ENCODE data around the gene IFNAR1. TPM values are rescaled to one million over a fixed set of nuclear protein-coding genes. Genes with fewer than 3 reads are reported as not detected.
A peak's percentile ranks its signal among the peaks of the same experiment; 100 is the strongest.

Gene IFNAR1
- total RNA-seq (2022) (30.0 and 35.5 TPM in 2 replicates), Bru-seq, nascent RNA (percentile 75 among the genes with signal in this experiment), BruChase-seq, experiment 1, labeled RNA remaining after a 6-hour chase (percentile 94 among the genes with signal in this experiment), BruChase-seq, experiment 2, labeled RNA remaining after a 2-hour chase (percentile 82 among the genes with signal in this experiment)
- long read RNA-seq, full-length matches to known transcripts, result 54 of 74 reads
- long read RNA-seq, partial matches to known transcripts, result 2 of 74 reads
- long read RNA-seq, other reads (novel, unspliced or antisense), result 18 of 74 reads

DNA sequence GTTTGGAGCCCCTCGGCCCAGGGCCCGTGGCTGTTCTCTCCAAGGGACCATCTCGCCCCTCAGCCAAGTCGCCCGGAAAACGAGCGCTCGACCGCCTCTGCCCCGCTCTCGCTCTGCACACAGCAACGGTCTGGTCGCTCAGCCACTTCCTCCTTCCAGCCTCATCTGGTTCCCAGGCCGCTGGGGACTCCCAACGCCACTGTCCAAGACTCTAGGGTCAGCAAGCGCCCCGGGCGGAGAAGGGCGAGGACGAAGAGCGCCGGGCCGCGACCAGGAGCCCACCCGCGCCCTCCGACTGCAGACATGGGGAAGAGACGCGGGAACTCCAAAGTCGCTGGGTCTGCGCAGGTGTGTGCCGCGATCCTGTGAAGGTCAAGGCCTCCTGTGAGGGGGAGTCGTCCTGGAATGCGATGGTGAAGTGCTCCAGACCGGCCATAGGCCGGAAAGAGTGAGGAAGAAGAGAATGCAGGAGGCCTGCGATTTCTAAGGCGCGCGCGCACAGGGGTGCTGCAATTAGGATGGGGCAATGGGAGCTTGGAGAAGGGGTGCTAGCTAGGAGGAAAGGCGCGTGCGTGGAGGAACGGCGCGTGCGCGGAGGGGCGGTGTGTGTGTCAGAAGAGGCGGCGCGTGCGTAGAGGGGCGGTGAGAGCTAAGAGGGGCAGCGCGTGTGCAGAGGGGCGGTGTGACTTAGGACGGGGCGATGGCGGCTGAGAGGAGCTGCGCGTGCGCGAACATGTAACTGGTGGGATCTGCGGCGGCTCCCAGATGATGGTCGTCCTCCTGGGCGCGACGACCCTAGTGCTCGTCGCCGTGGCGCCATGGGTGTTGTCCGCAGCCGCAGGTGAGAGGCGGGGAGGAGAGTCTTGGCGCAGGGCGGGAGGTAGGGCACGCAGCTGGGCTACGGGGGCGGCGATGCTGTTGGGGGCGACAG, at the start of gene IFNAR1:
IFNAR1 (plus strand) TSS at position 680 of the 931 bp plus-strand sequence; CDS start at position 766, 86 bp downstream.
- BruUV-seq (replicated peaks), result no TSS peak
- Mint-ChIP-seq H3K27me3 (ENCODE audit: insufficient read depth, unreplicated experiment) (no peaks in the 10 kb centered on the region), H3K27ac (ENCODE audit: low read depth, unreplicated experiment) (no peak within 1 kb of the TSS), H3K4me1 (ENCODE audit: insufficient read depth, unreplicated experiment) (peaks cover 8% of the 10 kb centered on the region), H3K36me3 (ENCODE audit: insufficient read depth, unreplicated experiment) (no peaks in the 10 kb centered on the region), H3K4me3 (ENCODE audit: unreplicated experiment) (no peak within 1 kb of the TSS), H3K9me3 (ENCODE audit: unreplicated experiment) (no peaks in the 10 kb centered on the region)
- peak; percentile 98 for DNase-seq (ENCODE audit: unreplicated experiment)
- ChIA-PET CTCF (interaction anchor here (0.6 to 1.7 kb wide), 7 partner anchors 21 to 499 kb away, joined by 3 to 7 read pairs (median 4); no protein-coding TSS in a partner anchor), POLR2A (interaction anchor here (0.6 to 2.1 kb wide), 54 partner anchors 10 to 1978 kb away, joined by 3 to 53 read pairs (median 4); partner anchors contain the start of genes CFAP298, GART, IFNAR2 and IL10RB)
- intact Hi-C loops (cut with micrococcal nuclease), result loop anchor here (1.0 to 10.0 kb wide), 4 partner anchors 38 to 125 kb away; partner anchors contain the start of gene IFNAR2
- TF ChIP-seq, protein P1, sequence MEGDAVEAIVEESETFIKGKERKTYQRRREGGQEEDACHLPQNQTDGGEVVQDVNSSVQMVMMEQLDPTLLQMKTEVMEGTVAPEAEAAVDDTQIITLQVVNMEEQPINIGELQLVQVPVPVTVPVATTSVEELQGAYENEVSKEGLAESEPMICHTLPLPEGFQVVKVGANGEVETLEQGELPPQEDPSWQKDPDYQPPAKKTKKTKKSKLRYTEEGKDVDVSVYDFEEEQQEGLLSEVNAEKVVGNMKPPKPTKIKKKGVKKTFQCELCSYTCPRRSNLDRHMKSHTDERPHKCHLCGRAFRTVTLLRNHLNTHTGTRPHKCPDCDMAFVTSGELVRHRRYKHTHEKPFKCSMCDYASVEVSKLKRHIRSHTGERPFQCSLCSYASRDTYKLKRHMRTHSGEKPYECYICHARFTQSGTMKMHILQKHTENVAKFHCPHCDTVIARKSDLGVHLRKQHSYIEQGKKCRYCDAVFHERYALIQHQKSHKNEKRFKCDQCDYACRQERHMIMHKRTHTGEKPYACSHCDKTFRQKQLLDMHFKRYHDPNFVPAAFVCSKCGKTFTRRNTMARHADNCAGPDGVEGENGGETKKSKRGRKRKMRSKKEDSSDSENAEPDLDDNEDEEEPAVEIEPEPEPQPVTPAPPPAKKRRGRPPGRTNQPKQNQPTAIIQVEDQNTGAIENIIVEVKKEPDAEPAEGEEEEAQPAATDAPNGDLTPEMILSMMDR (IDR thresholded peaks at IDR 0.05; ENCODE audit: unreplicated experiment), result no peak

DNA sequence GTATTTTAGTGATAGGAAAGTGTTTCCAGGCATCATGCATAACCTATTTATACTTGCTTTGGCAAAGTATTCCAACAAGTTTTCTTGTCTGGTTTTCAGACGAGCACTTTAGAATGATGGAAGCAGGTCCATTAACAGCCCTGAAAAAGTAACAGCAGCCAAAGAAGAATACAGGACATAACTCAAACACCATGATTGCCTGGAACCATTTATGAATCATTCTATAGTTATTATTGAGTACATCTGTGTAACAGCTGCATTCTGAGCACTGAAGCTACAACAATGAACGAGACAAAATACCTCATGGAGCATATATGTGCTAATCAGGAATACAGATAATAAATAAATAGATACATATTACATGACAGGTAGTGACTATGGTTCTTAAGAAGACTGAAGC, 46.0 kb upstream of the IFNAR1 start:
- TF ChIP-seq, protein P1 (IDR thresholded peaks at IDR 0.05; ENCODE audit: unreplicated experiment), result no peak
- no TSS peak for BruUV-seq (replicated peaks)
- no peaks in the 10 kb centered on the region for H3K27me3 Mint-ChIP-seq (ENCODE audit: insufficient read depth, unreplicated experiment)
- no peak overlapping the region for H3K4me3 Mint-ChIP-seq (ENCODE audit: unreplicated experiment)
- POLR2A ChIA-PET, result interaction anchor here (0.7 to 1.2 kb wide), 4 partner anchors 8 to 1590 kb away, joined by 3 to 4 read pairs (median 3); partner anchors contain the start of gene IFNAR1
- H3K27ac Mint-ChIP-seq (ENCODE audit: low read depth, unreplicated experiment), result no peak overlapping the region
- H3K9me3 Mint-ChIP-seq (ENCODE audit: unreplicated experiment), result peaks cover 7% of the 10 kb centered on the region
- no peak for DNase-seq (ENCODE audit: unreplicated experiment)
- H3K4me1 Mint-ChIP-seq (ENCODE audit: insufficient read depth, unreplicated experiment), result no peaks in the 10 kb centered on the region
- CTCF ChIA-PET, result no interaction called here
- peaks cover 26% of the 10 kb centered on the region for H3K36me3 Mint-ChIP-seq (ENCODE audit: insufficient read depth, unreplicated experiment)
- intact Hi-C loops (cut with micrococcal nuclease), result no loop called here

DNA sequence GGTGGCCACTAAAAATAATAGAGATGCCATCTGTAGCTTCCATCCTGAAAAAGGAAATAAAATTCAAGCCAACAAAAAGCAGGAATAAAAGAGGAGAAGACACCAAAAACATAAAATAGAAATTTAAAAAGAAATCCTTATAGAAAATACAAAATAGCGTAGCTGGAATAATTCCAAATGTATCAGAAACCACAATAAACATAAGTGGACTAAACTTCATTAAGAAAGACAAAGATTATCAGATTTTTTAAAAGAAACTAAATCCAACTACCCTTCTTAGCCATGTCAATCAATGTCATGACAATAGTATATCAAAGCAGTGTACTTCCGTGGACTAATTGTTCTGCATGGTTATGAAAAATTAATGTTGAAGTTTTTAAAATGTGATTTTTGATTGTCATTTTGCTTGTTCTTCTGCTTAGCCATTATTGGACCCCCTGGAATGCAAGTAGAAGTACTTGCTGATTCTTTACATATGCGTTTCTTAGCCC, 45.4 kb upstream of the IFNAR1 start:
- Mint-ChIP-seq H3K27ac (ENCODE audit: low read depth, unreplicated experiment) (no peak overlapping the region), H3K27me3 (ENCODE audit: insufficient read depth, unreplicated experiment) (no peaks in the 10 kb centered on the region), H3K9me3 (ENCODE audit: unreplicated experiment) (peaks cover 7% of the 10 kb centered on the region), H3K4me1 (ENCODE audit: insufficient read depth, unreplicated experiment) (no peaks in the 10 kb centered on the region), H3K4me3 (ENCODE audit: unreplicated experiment) (no peak overlapping the region), H3K36me3 (ENCODE audit: insufficient read depth, unreplicated experiment) (peaks cover 29% of the 10 kb centered on the region)
- POLR2A ChIA-PET, result interaction anchor here (0.7 to 1.2 kb wide), 4 partner anchors 9 to 1590 kb away, joined by 3 to 4 read pairs (median 3); partner anchors contain the start of gene IFNAR1
- TF ChIP-seq, protein P1 (IDR thresholded peaks at IDR 0.05; ENCODE audit: unreplicated experiment), result no peak
- CTCF ChIA-PET, result no interaction called here
- no TSS peak for BruUV-seq (replicated peaks)
- no peak for DNase-seq (ENCODE audit: unreplicated experiment)
- intact Hi-C loops (cut with micrococcal nuclease), result no loop called here
